Stomach (tissue), 4 donors: ENCODE results near the gene ALG1L2.

ENCODE experiments used
- CTCF ChIP-seq, 7 experiments: fragments of 450-650 bp in 4 of 7; fragments of 200-600 bp in 3 of 7; sonication (generic) in 3 of 7; IDR thresholded peaks; one replicate each; pipeline ENCODE4 v1.5.1; 2016 to 2019; ENCODE audit warnings: antibody characterized with exemption in 7 of 7, control low read depth in 2 of 7, mild to moderate bottlenecking in 1 of 7
- POLR2A ChIP-seq, 4 donors: fragments of 450-650 bp; IDR thresholded peaks; one replicate each; pipeline ENCODE4 v1.6.1; 2016; ENCODE audit warnings: antibody characterized with exemption in 4 of 4, control low read depth in 2 of 4, mild to moderate bottlenecking in 1 of 4, moderate library complexity in 1 of 4

GRCh38 chr3:130073582-130073981, 8.0 kb upstream of the ALG1L2 start:
- no peak for TF ChIP-seq POLR2A (IDR thresholded peaks at IDR 0.05)
- TF ChIP-seq CTCF (IDR thresholded peaks at IDR 0.05): no peak
